GM19043 (cell line): ENCODE measurements around the gene SET.
A peak's percentile ranks its signal among the peaks of the same experiment; 100 is the strongest.

Source experiments
- ATAC-seq: cut with Tn5 transposase; IDR thresholded peaks from one replicate; pipeline ENCODE4 v1.9.1; 2021; ENCODE audit warnings: low read depth; ENCODE audit not compliant: unreplicated experiment

Gene SET

GRCh38 chr9:128707446-128707845 lies 18.4 kb downstream of the SET start:
- ATAC-seq, result no peak

DNA sequence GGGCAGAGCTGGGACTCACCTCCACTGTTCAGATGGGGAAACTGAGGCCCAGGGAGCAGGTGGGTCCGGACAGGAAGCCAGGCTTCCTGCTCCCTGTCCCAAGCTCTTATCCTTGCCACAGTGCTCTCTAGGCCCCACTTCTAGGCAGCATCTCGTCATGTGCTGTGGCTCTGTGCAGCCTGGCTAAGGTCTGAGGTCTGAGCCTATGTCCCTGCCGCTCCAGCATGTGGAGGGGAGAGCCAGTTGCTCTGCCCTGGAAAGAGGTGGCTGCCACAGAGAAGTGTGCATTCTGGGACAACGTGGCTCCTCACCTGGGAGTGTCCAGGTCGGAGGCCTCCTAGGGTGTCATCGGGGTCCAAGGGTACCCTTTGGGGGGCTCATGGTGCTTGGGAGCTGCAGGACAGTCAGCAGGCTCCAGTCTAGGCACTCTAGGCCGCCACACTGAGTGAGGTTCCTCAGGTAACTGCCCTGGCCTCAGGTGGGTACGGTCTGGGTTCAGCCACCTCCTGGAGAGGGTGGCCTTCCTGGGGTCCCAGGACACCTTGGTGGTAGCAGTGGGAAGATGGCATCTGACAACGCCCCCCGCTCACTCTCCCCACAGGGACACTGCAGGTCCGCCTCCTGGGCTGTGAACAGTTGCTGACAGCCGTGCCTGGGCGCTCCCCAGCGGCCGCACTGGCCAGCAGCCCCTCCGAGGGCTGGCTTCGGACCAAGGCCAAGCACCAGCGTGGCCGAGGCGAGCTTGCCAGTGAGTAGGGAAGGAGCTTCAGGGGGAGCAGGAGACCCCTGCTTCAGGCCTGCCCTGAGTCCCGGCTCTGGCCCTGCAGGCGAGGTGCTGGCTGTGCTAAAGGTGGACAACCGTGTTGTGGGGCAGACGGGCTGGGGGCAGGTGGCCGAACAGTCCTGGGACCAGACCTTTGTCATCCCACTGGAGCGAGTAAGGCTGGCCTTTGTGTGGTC lies 23.7 kb downstream of the SET start:
- no peak for ATAC-seq

DNA sequence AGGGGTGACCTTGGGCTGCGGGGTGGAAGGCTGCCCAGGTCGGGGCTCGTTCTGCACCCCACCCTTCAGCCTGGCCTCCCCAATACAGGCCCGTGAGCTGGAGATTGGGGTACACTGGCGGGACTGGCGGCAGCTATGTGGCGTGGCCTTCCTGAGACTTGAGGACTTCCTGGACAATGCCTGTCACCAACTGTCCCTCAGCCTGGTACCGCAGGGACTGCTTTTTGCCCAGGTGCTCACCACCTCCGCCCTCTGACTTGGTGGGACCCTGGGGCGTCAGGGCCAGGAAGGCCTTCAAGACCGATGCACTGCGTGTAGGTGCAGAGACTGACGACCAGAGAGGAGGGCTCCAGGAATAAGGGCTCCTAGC lies 24.4 kb downstream of the SET start:
- no peak for ATAC-seq

- ATAC-seq, result no peak
Measured at GRCh38 chr9:128713941-128714573, 25.0 kb downstream of the SET start.

DNA sequence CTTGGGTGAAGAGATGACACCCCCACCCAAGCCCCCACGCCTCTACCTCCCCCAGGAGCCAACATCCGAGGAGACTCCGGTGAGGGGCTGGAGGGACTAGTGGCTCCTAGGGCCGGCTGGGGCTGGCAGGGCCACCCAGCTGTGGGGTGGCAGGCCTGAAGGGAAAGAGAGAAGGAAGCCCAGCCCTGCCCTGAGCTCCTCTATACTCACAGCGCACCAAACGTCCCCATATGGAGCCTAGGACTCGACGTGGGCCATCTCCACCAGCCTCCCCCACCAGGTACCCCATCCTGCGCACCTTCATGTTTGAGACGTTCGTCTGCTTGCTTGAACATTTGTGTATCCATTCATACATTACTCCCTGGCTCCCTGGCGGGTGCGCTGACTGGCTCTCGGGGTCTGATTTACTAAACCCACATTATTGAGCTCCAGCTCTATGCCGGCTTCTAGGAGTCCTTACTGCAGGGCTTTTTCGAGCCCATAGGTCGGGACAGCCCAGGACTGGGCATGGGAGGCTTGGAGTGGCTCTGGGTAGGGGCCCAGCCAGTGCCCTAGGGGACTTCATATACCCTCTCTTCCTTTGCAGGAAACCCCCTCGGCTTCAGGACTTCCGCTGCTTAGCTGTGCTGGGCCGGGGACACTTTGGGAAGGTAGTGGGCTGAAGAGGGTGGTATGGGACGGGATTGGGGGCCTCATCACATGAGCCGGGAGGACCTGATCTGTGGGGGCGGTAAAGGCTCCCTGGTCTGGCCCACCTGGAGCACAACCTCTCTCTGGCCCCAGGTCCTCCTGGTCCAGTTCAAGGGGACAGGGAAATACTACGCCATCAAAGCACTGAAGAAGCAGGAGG lies 25.8 kb downstream of the SET start:
- no peak for ATAC-seq

DNA sequence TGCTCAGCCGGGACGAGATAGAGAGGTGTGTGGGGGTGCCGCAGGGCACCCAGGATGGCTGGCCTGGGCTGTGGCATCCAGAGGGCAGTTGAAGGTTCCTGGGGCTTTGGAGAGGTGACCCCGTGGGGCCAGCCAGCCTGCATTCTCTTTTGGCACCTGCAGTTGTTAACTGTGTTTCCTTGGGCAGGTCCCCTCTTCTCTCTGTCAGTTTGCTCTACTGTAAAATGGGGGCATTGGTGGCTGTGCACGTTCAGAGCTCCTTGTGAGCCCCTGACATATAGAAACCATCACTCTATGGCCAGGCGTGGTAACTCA lies 26.4 kb downstream of the SET start:
- ATAC-seq, result no peak

DNA sequence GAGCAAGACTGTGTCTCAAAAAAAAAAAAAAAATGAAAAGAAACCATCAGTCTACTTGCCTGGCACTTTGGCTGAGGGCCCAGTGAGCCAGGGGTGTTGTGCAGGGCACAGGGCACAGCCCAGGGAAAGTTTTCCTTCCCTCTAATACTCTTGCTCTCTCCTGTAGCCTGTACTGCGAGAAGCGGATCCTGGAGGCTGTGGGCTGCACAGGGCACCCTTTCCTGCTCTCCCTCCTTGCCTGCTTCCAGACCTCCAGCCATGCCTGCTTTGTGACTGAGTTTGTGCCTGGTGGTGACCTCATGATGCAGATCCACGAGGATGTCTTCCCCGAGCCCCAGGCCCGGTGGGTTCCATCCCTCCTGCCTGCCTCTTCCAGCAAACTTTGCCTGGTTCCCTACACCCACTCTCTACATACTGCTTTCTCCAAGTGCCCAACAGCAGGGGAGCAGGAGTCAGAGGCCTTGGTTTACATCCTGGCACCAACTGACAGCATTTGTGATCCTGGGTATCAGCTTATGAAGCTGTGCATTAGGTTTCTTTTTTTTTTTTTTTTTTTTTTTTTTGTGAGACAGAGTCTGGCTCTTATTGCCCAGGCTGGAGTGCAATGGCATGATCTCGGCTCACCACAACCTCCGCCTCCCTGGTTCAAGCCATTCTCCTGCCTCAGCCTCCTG lies 27.7 kb downstream of the SET start:
- ATAC-seq, result no peak

DNA sequence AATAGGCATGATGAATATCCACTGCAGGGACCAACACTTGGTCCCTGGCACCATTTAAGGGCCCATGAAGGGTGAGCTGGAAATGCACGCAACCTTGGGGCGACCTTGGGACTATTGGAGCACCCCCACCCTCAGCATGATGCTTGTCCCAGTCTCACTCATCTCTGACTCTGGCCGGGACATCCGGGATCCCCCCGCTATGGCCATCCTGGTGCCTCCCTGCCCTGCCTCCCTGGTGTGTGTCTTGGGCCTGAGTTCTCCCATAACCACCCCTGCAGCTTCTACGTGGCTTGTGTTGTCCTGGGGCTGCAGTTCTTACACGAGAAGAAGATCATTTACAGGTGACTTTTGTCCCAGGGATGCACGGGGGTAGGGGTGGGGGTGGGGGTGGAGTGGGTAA lies 29.0 kb downstream of the SET start:
- ATAC-seq, result no peak

- no peak for ATAC-seq
Measured at GRCh38 chr9:128718475-128718874, 29.5 kb downstream of the SET start.

DNA sequence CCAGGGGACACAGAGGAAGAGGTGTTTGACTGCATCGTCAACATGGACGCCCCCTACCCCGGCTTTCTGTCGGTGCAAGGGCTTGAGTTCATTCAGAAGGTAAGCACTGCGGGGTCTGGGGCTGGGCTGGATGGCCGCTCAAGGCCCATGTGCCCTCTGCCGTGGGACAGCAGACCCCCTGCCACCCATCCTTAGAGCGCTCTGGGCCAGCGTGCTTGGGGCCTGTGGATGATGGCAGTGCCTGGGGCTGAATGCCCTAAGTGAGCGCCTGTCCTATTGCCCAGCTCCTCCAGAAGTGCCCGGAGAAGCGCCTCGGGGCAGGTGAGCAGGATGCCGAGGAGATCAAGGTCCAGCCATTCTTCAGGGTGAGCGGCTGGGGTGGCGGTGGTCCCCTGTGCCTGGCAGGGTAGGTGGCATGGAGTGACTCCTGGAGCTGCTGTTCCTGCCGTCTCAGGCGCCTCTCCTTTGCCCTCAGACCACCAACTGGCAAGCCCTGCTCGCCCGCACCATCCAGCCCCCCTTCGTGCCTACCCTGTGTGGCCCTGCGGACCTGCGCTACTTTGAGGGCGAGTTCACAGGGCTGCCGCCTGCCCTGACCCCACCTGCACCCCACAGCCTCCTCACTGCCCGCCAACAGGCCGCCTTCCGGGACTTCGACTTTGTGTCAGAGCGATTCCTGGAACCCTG lies 31.0 kb downstream of the SET start:
- no peak for ATAC-seq

- ATAC-seq, result no peak
Measured at GRCh38 chr9:128720841-128721486, 31.9 kb downstream of the SET start.

- ATAC-seq, result no peak
Measured at GRCh38 chr9:128721487-128722010, 32.5 kb downstream of the SET start.

- no peak for ATAC-seq
Measured at GRCh38 chr9:128722380-128723351, 33.6 kb downstream of the SET start.

DNA sequence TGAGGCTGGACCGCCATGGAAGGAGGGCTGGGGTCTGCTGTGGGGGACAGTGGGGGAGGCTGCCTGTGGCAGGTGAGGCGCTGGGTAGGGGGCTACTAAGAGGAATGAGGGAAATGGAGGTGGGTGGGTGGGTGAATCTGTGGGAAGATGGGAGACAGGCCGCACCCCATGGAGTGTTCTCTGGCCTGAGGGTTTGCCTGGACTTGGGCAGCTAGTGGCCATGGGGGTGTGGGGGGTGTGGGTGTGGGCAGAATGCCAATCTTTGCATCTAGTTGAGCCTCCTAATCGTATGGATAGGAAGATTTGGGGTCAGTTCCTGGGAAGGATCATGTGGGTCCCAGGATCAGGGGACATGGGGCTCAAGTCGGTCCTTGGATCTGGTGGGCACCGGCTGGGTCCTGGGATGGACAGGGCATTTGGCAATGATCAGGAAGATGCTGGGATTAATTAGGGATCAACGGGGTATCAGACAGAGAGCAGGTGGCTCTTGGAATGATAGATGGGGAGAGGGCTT lies 34.4 kb downstream of the SET start:
- no peak for ATAC-seq

- ATAC-seq, result peak; percentile 96
Measured at GRCh38 chr9:128723866-128724743, 35.1 kb downstream of the SET start, which contains the start of gene ZDHHC12. Gene ZDHHC12 (minus strand): TSS chr9:128724127. CDS start chr9:128724093, 34 bp downstream.

GRCh38 chr9:128724744-128725211 lies 35.8 kb downstream of the SET start:
- no peak for ATAC-seq
